Astrocyte of the spinal cord (primary cell): ENCODE data around the gene DUSP12.

Experiments
- DNase-seq: peaks from one replicate; pipeline ENCODE4 v3.0.0; 2011; ENCODE audit warnings: low read depth, low spot score
- H3K4me3 ChIP-seq: 2 replicates; pipeline ENCODE4 v1.5.1; 2011; ENCODE audit warnings: low read depth, mild to moderate bottlenecking, low read length, moderate library complexity
- CTCF ChIP-seq: IDR thresholded peaks from 2 replicates; pipeline ENCODE4 v1.5.1; 2012; ENCODE audit warnings: low read depth, mild to moderate bottlenecking, low read length, inconsistent platforms
- in situ Hi-C: cut with HindIII; loops from 2 replicates; pipeline ENCODE4 v1.10.0; 2017; ENCODE audit warnings: low sequenced_read_pairs

DUSP12 gene

GRCh38 chr1:161770250-161770649 lies 20.7 kb downstream of the DUSP12 start:
- in situ Hi-C loops, result no loop called here
- no peak for TF ChIP-seq CTCF

GRCh38 chr1:161771161-161771560 lies 21.6 kb downstream of the DUSP12 start:
- no peak overlapping the region for H3K4me3 ChIP-seq
- TF ChIP-seq CTCF, result no peak
- DNase-seq, result no peak
- in situ Hi-C loops, result no loop called here

More at GRCh38 chr1:161770250-161770649, 20.7 kb downstream of the DUSP12 start:
- DNase-seq, result no peak
- H3K4me3 ChIP-seq, result no peak overlapping the region

GRCh38 chr1:161771973-161772372 lies 22.4 kb downstream of the DUSP12 start:
- no peak overlapping the region for H3K4me3 ChIP-seq
- in situ Hi-C loops, result no loop called here
- TF ChIP-seq CTCF, result no peak
- no peak for DNase-seq

GRCh38 chr1:161772397-161772796 lies 22.8 kb downstream of the DUSP12 start:
- DNase-seq, result no peak
- in situ Hi-C loops, result no loop called here
- no peak for TF ChIP-seq CTCF
- H3K4me3 ChIP-seq, result no peak overlapping the region

GRCh38 chr1:161773791-161774190 lies 24.2 kb downstream of the DUSP12 start:
- in situ Hi-C loops, result no loop called here
- H3K4me3 ChIP-seq, result no peak overlapping the region
- DNase-seq, result no peak
- no peak for TF ChIP-seq CTCF

GRCh38 chr1:161777261-161777660 lies 27.7 kb downstream of the DUSP12 start:
- no peak overlapping the region for H3K4me3 ChIP-seq
- in situ Hi-C loops, result no loop called here
- no peak for TF ChIP-seq CTCF
- DNase-seq, result no peak

GRCh38 chr1:161778522-161778921 lies 28.9 kb downstream of the DUSP12 start:
- H3K4me3 ChIP-seq, result no peak overlapping the region
- no peak for DNase-seq
- in situ Hi-C loops, result no loop called here
- TF ChIP-seq CTCF, result no peak
